Measurements from ENCODE around the gene BDH1. TPM values are rescaled to one million over a fixed set of nuclear protein-coding genes. Genes with fewer than 3 reads are reported as not detected.

The BDH1 gene
- total and polyA plus RNA-seq, 2 of the 13 experiments (the other 11 are each of a cell fraction or from before 2014, with no cell fraction given), result 21.2 to 71.9 TPM

GRCh38 chr3:197468866-197469382 is 86.8 kb downstream of the BDH1 start (continued):
- TF ChIP-seq ZBTB40 (IDR thresholded peaks at IDR 0.05), result no peak
- TF ChIP-seq ZBTB40 (CRISPR knock-in tag; IDR thresholded peaks at IDR 0.05), result 0 out of 2 replicates have a peak, but pooled peaks have one; percentile 34
- TF ChIP-seq HMGXB4 (CRISPR knock-in tag; IDR thresholded peaks at IDR 0.05; ENCODE audit: borderline replicate concordance in 1 of 2, low read depth in 1 of 2), result peak in 1 of 2 experiments; percentile 51; a peak in 1 of 4 replicates
- TF ChIP-seq SAP130 (CRISPR knock-in tag; IDR thresholded peaks at IDR 0.05; ENCODE audit: low read depth), result peak; percentile 76
- TF ChIP-seq TAF1 (CRISPR knock-in tag; IDR thresholded peaks at IDR 0.05), result peak; percentile 64; the same call in 1 of the 2 replicates
